ENCODE data around the gene DENND2A. TPM values are rescaled to one million over a fixed set of nuclear protein-coding genes. Genes with fewer than 3 reads are reported as not detected.

The DENND2A gene
- total RNA-seq, 1 experiment from 2014 or later: not detected

GRCh38 chr7:140680886-140681285 is 40.3 kb upstream of the DENND2A start:
- no peak overlapping the region for H3K4me3 Mint-ChIP-seq (ENCODE audit: low read depth, unreplicated experiment)
- no peak for TF ChIP-seq CTCF (IDR thresholded peaks at IDR 0.05; ENCODE audit: unreplicated experiment)
- CTCF ChIA-PET: no interaction called here
- H3K4me1 Mint-ChIP-seq (ENCODE audit: low read depth, unreplicated experiment): no peaks in the 10 kb centered on the region
- no peak for DNase-seq
- H3K36me3 Mint-ChIP-seq (ENCODE audit: insufficient read depth, unreplicated experiment): peaks cover 13% of the 10 kb centered on the region
- no peak overlapping the region for H3K27ac Mint-ChIP-seq (ENCODE audit: unreplicated experiment)
- no TSS peak for BruUV-seq (replicated peaks)
- no peaks in the 10 kb centered on the region for H3K27me3 Mint-ChIP-seq (ENCODE audit: unreplicated experiment)
- intact Hi-C loops (cut with micrococcal nuclease; ENCODE audit: unreplicated experiment): no loop called here
- H3K9me3 Mint-ChIP-seq (ENCODE audit: low read depth, unreplicated experiment): no peaks in the 10 kb centered on the region

- BruUV-seq (replicated peaks): no TSS peak
- Mint-ChIP-seq H3K36me3 (ENCODE audit: insufficient read depth, unreplicated experiment) (peaks cover 10% of the 10 kb centered on the region), H3K27ac (ENCODE audit: unreplicated experiment) (no peak overlapping the region), H3K4me3 (ENCODE audit: low read depth, unreplicated experiment) (no peak overlapping the region), H3K9me3 (ENCODE audit: low read depth, unreplicated experiment) (no peaks in the 10 kb centered on the region), H3K4me1 (ENCODE audit: low read depth, unreplicated experiment) (peaks cover 5% of the 10 kb centered on the region), H3K27me3 (ENCODE audit: unreplicated experiment) (no peaks in the 10 kb centered on the region)
- TF ChIP-seq CTCF (IDR thresholded peaks at IDR 0.05; ENCODE audit: unreplicated experiment): no peak
- CTCF ChIA-PET: no interaction called here
- DNase-seq: no peak
- intact Hi-C loops (cut with micrococcal nuclease; ENCODE audit: unreplicated experiment): no loop called here
Observed at GRCh38 chr7:140679186-140679585, 38.6 kb upstream of the DENND2A start.

GRCh38 chr7:140678816-140679130 is 38.2 kb upstream of the DENND2A start:
- Mint-ChIP-seq H3K27ac (ENCODE audit: unreplicated experiment) (no peak overlapping the region), H3K4me3 (ENCODE audit: low read depth, unreplicated experiment) (no peak overlapping the region), H3K36me3 (ENCODE audit: insufficient read depth, unreplicated experiment) (peaks cover 11% of the 10 kb centered on the region), H3K4me1 (ENCODE audit: low read depth, unreplicated experiment) (peaks cover 9% of the 10 kb centered on the region), H3K9me3 (ENCODE audit: low read depth, unreplicated experiment) (no peaks in the 10 kb centered on the region), H3K27me3 (ENCODE audit: unreplicated experiment) (no peaks in the 10 kb centered on the region)
- intact Hi-C loops (cut with micrococcal nuclease; ENCODE audit: unreplicated experiment): no loop called here
- BruUV-seq (replicated peaks): no TSS peak
- TF ChIP-seq CTCF (IDR thresholded peaks at IDR 0.05; ENCODE audit: unreplicated experiment): no peak
- CTCF ChIA-PET: no interaction called here
- no peak for DNase-seq

- H3K27ac Mint-ChIP-seq (ENCODE audit: unreplicated experiment): no peak overlapping the region
- intact Hi-C loops (cut with micrococcal nuclease; ENCODE audit: unreplicated experiment): no loop called here
Observed at GRCh38 chr7:140678081-140678815, 37.6 kb upstream of the DENND2A start.

More at GRCh38 chr7:140678081-140678815, 37.6 kb upstream of the DENND2A start:
- Mint-ChIP-seq H3K9me3 (ENCODE audit: low read depth, unreplicated experiment) (no peaks in the 10 kb centered on the region), H3K27me3 (ENCODE audit: unreplicated experiment) (no peaks in the 10 kb centered on the region), H3K36me3 (ENCODE audit: insufficient read depth, unreplicated experiment) (peaks cover 12% of the 10 kb centered on the region), H3K4me1 (ENCODE audit: low read depth, unreplicated experiment) (peaks cover 11% of the 10 kb centered on the region), H3K4me3 (ENCODE audit: low read depth, unreplicated experiment) (no peak overlapping the region)
- TF ChIP-seq CTCF (IDR thresholded peaks at IDR 0.05; ENCODE audit: unreplicated experiment): no peak
- CTCF ChIA-PET: interaction anchor here (0.7 kb wide), 1 partner anchor 10 kb away, joined by 3 read pairs; no protein-coding TSS in a partner anchor
- DNase-seq: no peak
- no TSS peak for BruUV-seq (replicated peaks)
